H1 (cell line): ENCODE results near the gene NDEL1. TPM values are rescaled to one million over a fixed set of nuclear protein-coding genes. Genes with fewer than 3 reads are reported as not detected.

Experiments
- CTCF ChIA-PET: fragments of 300-600 bp; sonication (Branson Sonifier 250); formaldehyde crosslinking; loops from one replicate; lab custom pipeline; 2021; ENCODE audit not compliant: partially characterized antibody; lab: Charles Lee
- POLR2A ChIA-PET: fragments of 300-600 bp; sonication (Branson Sonifier 250); formaldehyde crosslinking; loops from one replicate; lab custom pipeline; 2021; ENCODE audit warnings: inconsistent platforms; ENCODE audit not compliant: partially characterized antibody; lab: Charles Lee
- DNase-seq, 2 experiments: peaks; one replicate each; pipeline versions ENCODE4 v3.0.0 to v3.0.0-alpha.2; 2010 to 2022; ENCODE audit warnings: low spot score in 2 of 2, low read depth in 1 of 2, mixed read lengths in 1 of 2
- FAIRE-seq: peaks from 2 replicates; lab custom pipeline; 2011; peaks lifted over from hg19 to GRCh38; lab: Jason Lieb, UNC
- H2AFZ ChIP-seq: 2 replicates; pipeline ENCODE4 v1.8.1; 2012; ENCODE audit warnings: low read length, inconsistent platforms
- H2AK5ac ChIP-seq: 2 replicates; pipeline ENCODE4 v1.6.1; 2013; ENCODE audit warnings: low read depth, low read length
- H2BK120ac ChIP-seq: replicated peaks from 2 replicates; pipeline ENCODE3; 2013; ENCODE audit warnings: low read depth, low read length, inconsistent platforms
- H2BK12ac ChIP-seq: 2 replicates; pipeline ENCODE4 v1.6.1; 2013; ENCODE audit warnings: low read depth, low read length
- H2BK15ac ChIP-seq: 2 replicates; pipeline ENCODE4 v1.6.1; 2013; ENCODE audit warnings: low read length
- H2BK20ac ChIP-seq: 2 replicates; pipeline ENCODE4 v1.6.1; 2013; ENCODE audit warnings: low read length
- H2BK5ac ChIP-seq: 2 replicates; pipeline ENCODE4 v1.6.1; 2013; ENCODE audit warnings: low read depth, low read length
- H3K14ac ChIP-seq: 2 replicates; pipeline ENCODE4 v1.6.1; 2013; ENCODE audit warnings: inconsistent platforms; ENCODE audit not compliant: insufficient read length
- H3K18ac ChIP-seq: 2 replicates; pipeline ENCODE4 v1.6.1; 2013; ENCODE audit warnings: low read length; ENCODE audit errors: extremely low read depth
- H3K23ac ChIP-seq: 2 replicates; pipeline ENCODE4 v1.6.1; 2013; ENCODE audit warnings: inconsistent platforms; ENCODE audit not compliant: insufficient read length
- H3K23me2 ChIP-seq: 2 replicates; pipeline ENCODE4 v1.6.1; 2013; ENCODE audit warnings: low read depth, low read length
- H3K27ac ChIP-seq: 2 replicates; pipeline ENCODE4 v1.6.1; 2011; ENCODE audit warnings: low read depth, low read length, inconsistent platforms
- H3K27me3 ChIP-seq, 4 experiments: replicated peaks in 1 of 4; 1 replicate in 1 of 4; 2 replicates in 3 of 4; pipeline versions ENCODE4 v1.6.1 to v1.8.1; 2011 to 2013; ENCODE audit warnings: low read length in 3 of 4, mild to moderate bottlenecking in 3 of 4, inconsistent platforms in 2 of 4, mixed read lengths in 2 of 4, moderate library complexity in 1 of 4; ENCODE audit not compliant: control insufficient read depth in 3 of 4, insufficient read depth in 3 of 4; ENCODE audit errors: extremely low read depth in 1 of 4
- H3K36me3 ChIP-seq, 4 experiments: 2 replicates each; pipeline versions ENCODE4 v1.6.1 to v1.8.1; 2011 to 2013; ENCODE audit warnings: mild to moderate bottlenecking in 4 of 4, low read length in 3 of 4, moderate library complexity in 2 of 4, control low read depth in 1 of 4, inconsistent platforms in 1 of 4; ENCODE audit not compliant: insufficient read depth in 4 of 4, control insufficient read depth in 2 of 4
- H3K4ac ChIP-seq: replicated peaks from 2 replicates; pipeline ENCODE3; 2013; ENCODE audit warnings: low read length, low read depth, mixed read lengths, inconsistent platforms; ENCODE audit not compliant: insufficient read length
- H3K4me1 ChIP-seq, 4 experiments: replicated peaks in 1 of 4; 1 replicate in 1 of 4; 2 replicates in 3 of 4; pipeline versions ENCODE4 v1.6.1 to v1.8.1; 2011 to 2013; ENCODE audit warnings: low read length in 3 of 4, inconsistent platforms in 2 of 4, mixed read lengths in 1 of 4; ENCODE audit not compliant: insufficient read depth in 4 of 4, control insufficient read depth in 3 of 4
- H3K4me2 ChIP-seq, 2 experiments: 2 replicates each; pipeline versions ENCODE4 v1.6.1 to v1.8.1; 2011 to 2013; ENCODE audit warnings: low read depth in 2 of 2, low read length in 2 of 2, control low read depth in 1 of 2, inconsistent platforms in 1 of 2, mild to moderate bottlenecking in 1 of 2; ENCODE audit not compliant: insufficient read depth in 1 of 2
- H3K4me3 ChIP-seq, 4 experiments: fragments of 200-600, 300-600 bp in 1 of 4; sonication (generic), shearing (Covaris generic), sonication (Bioruptor Twin) in 1 of 4; 2 replicates each; pipeline versions ENCODE4 v1.5.1 to v1.8.1; 2011 to 2016; ENCODE audit warnings: low read length in 4 of 4, low read depth in 3 of 4, control low read depth in 2 of 4, inconsistent platforms in 2 of 4, mild to moderate bottlenecking in 2 of 4, mixed read lengths in 1 of 4, moderate library complexity in 1 of 4; ENCODE audit not compliant: insufficient read depth in 2 of 4; ENCODE audit errors: extremely low read depth in 1 of 4
- H3K56ac ChIP-seq: replicated peaks from 2 replicates; pipeline ENCODE3; 2013; ENCODE audit warnings: low read depth, mild to moderate bottlenecking, mixed read lengths, low read length, inconsistent platforms; ENCODE audit not compliant: insufficient read length
- H3K79me1 ChIP-seq: 2 replicates; pipeline ENCODE4 v1.6.1; 2013; ENCODE audit warnings: low read depth, low read length, control low read depth
- H3K79me2 ChIP-seq, 2 experiments: 2 replicates each; pipeline versions ENCODE4 v1.6.1 to v1.8.1; 2012 to 2013; ENCODE audit warnings: low read length in 2 of 2, mild to moderate bottlenecking in 2 of 2, inconsistent platforms in 1 of 2; ENCODE audit not compliant: insufficient read depth in 2 of 2, control insufficient read depth in 1 of 2
- H3K9ac ChIP-seq, 4 experiments: replicated peaks in 1 of 4; 1 replicate in 1 of 4; 2 replicates in 3 of 4; pipeline versions ENCODE4 v1.6.1 to v1.8.1; 2011 to 2013; ENCODE audit warnings: low read depth in 3 of 4, low read length in 3 of 4, control low read depth in 2 of 4, mild to moderate bottlenecking in 2 of 4, moderate library complexity in 2 of 4, inconsistent platforms in 1 of 4; ENCODE audit errors: extremely low read depth in 1 of 4
- H3K9me3 ChIP-seq, 2 experiments: 2 replicates each; pipeline versions ENCODE4 v1.6.1 to v1.8.1; 2012 to 2013; ENCODE audit warnings: mild to moderate bottlenecking in 2 of 2, moderate library complexity in 2 of 2, control low read depth in 1 of 2, inconsistent platforms in 1 of 2, low read depth in 1 of 2, low read length in 1 of 2, mixed read lengths in 1 of 2; ENCODE audit not compliant: insufficient read depth in 2 of 2
- H4K20me1 ChIP-seq, 2 experiments: replicated peaks in 1 of 2; 2 replicates each; pipeline versions ENCODE3 to v1.8.1; 2011 to 2013; ENCODE audit warnings: inconsistent platforms in 2 of 2, low read length in 2 of 2, mild to moderate bottlenecking in 1 of 2; ENCODE audit not compliant: insufficient read depth in 2 of 2, control insufficient read depth in 1 of 2
- H4K5ac ChIP-seq: 2 replicates; pipeline ENCODE4 v1.6.1; 2013; ENCODE audit warnings: low read length, low read depth, mixed read lengths, inconsistent platforms; ENCODE audit not compliant: insufficient read length
- H4K8ac ChIP-seq: 2 replicates; pipeline ENCODE4 v1.8.0; 2013; ENCODE audit warnings: mild to moderate bottlenecking, moderate library complexity, low read length, inconsistent platforms; ENCODE audit not compliant: insufficient read depth; ENCODE audit errors: extremely low read depth
- H4K91ac ChIP-seq: replicated peaks from 2 replicates; pipeline ENCODE3; 2013; ENCODE audit warnings: low read length, mixed read lengths, inconsistent platforms; ENCODE audit not compliant: insufficient read length
- CHD1 ChIP-seq: IDR thresholded peaks from 2 replicates; pipeline ENCODE4 v1.6.1; 2012; ENCODE audit warnings: low read depth, low read length, improper control_type of control experiment
- CTCF ChIP-seq, 3 experiments: IDR thresholded peaks; 1 replicate in 2 of 3; 2 replicates in 1 of 3; pipeline versions ENCODE4 v1.5.1 to v1.6.1; 2011; ENCODE audit warnings: low read length in 3 of 3, mild to moderate bottlenecking in 3 of 3, inconsistent platforms in 2 of 3, low read depth in 1 of 3, moderate library complexity in 1 of 3; ENCODE audit not compliant: insufficient read depth in 1 of 3; ENCODE audit errors: control extremely low read depth in 1 of 3
- EGR1 ChIP-seq: IDR thresholded peaks from 2 replicates; pipeline ENCODE4 v1.6.1; 2011; ENCODE audit warnings: low read depth, low read length, borderline replicate concordance
- FOSL1 ChIP-seq: IDR thresholded peaks from 2 replicates; pipeline ENCODE4 v1.6.1; 2011; ENCODE audit warnings: mild to moderate bottlenecking, low read depth, low read length, moderate library complexity; ENCODE audit not compliant: insufficient read depth
- HDAC2 ChIP-seq, 2 experiments: fragments of 300-600 bp in 1 of 2; sonication (generic) in 1 of 2; IDR thresholded peaks; 2 replicates each; pipeline ENCODE4 v1.6.1; 2011 to 2012; ENCODE audit warnings: low read depth in 2 of 2, low read length in 2 of 2, mild to moderate bottlenecking in 2 of 2, moderate library complexity in 2 of 2, borderline replicate concordance in 1 of 2, inconsistent platforms in 1 of 2
- JUND ChIP-seq: IDR thresholded peaks from 2 replicates; pipeline ENCODE4 v1.6.1; 2011; ENCODE audit warnings: mild to moderate bottlenecking, improper control_type of control experiment, low read length
- POLR2AphosphoS5 ChIP-seq: IDR thresholded peaks from 2 replicates; pipeline ENCODE4 v1.6.1; 2011; ENCODE audit warnings: low read depth, low read length
- RFX5 ChIP-seq: IDR thresholded peaks from 2 replicates; pipeline ENCODE4 v1.6.1; 2011; ENCODE audit warnings: low read depth, low read length, improper control_type of control experiment, borderline replicate concordance
- SUZ12 ChIP-seq: fragments of 200-600 bp; sonication (generic); IDR thresholded peaks from 2 replicates; pipeline ENCODE4 v1.6.1; 2012; ENCODE audit warnings: mild to moderate bottlenecking, inconsistent platforms, low read length, moderate library complexity, mixed read lengths
- TAF7 ChIP-seq: optimal IDR thresholded peaks from 2 replicates; pipeline ENCODE3; 2011; ENCODE audit warnings: low read depth, mild to moderate bottlenecking, inconsistent platforms, low read length, moderate library complexity, borderline replicate concordance
- USF2 ChIP-seq: IDR thresholded peaks from 2 replicates; pipeline ENCODE4 v1.6.1; 2011; ENCODE audit warnings: low read length, improper control_type of control experiment
- WGBS, 2 experiments: shearing (Covaris generic) in 1 of 2; methylation state at CpG; one replicate each; pipeline versions ENCODE4 v1.1.6 to v1.1.7; 2013 to 2015; ENCODE audit warnings: low lambda C conversion rate in 2 of 2, mixed read lengths in 2 of 2, inconsistent platforms in 1 of 2, low coverage in 1 of 2, missing lambda C conversion rate in 1 of 2; ENCODE audit not compliant: insufficient replicate concordance in 2 of 2, insufficient coverage in 1 of 2, insufficient read length in 1 of 2; ENCODE audit errors: extremely low coverage in 1 of 2, missing lambda C conversion rate in 1 of 2; 5-methylcytosine and 5-hydroxymethylcytosine counted together
- polyA plus RNA-seq, 7 experiments: library from polyadenylated mRNA; depleted of rRNA in 3 of 7; stranded (reverse) in 5 of 7; unstranded in 2 of 7; fragments of >200 nt in 5 of 7; fragments of 200-250 nt in 2 of 7; gene quantifications; 1 replicate in 5 of 7; 2 replicates in 1 of 7; 4 replicates in 1 of 7; pipeline versions ENCODE4 v1.2.1 to v1.2.3, GENCODE V29; 2011 to 2013; ENCODE audit warnings: missing spikeins in 2 of 7, mixed read lengths in 2 of 7
- total RNA-seq: library from RNA; stranded (reverse); fragmentation: NEBNext Ultra II Directional; extraction: Animal tissue kit (Norgen Biotek cat#: 25700); gene quantifications from 2 replicates; pipeline ENCODE4 v1.2.1, GENCODE V29; 2021

Gene NDEL1
- total and polyA plus RNA-seq, 2 of the 8 experiments (the other 6 are each of a cell fraction or from before 2014, with no cell fraction given) = 31.1 to 32.9 TPM

GRCh38 chr17:8489841-8490240 is 54.2 kb downstream of the NDEL1 start:
- CTCF ChIA-PET = no interaction called here
- no peak for TF ChIP-seq RFX5
- no peak for TF ChIP-seq POLR2AphosphoS5
- TF ChIP-seq USF2 = no peak
- no peak for TF ChIP-seq JUND
- no peak for TF ChIP-seq SUZ12
- TF ChIP-seq CTCF (IDR thresholded peaks at IDR 0.05; ENCODE audit: control extremely low read depth in 1 of 3, insufficient read depth in 1 of 3, low read depth in 1 of 3, low read length in 3 of 3) = no peak
- no peak for TF ChIP-seq TAF7
- no peak for TF ChIP-seq CHD1
- TF ChIP-seq EGR1 = no peak
- TF ChIP-seq HDAC2 (IDR thresholded peaks at IDR 0.05; ENCODE audit: borderline replicate concordance in 1 of 2, low read depth in 2 of 2, low read length in 2 of 2) = no peak
- TF ChIP-seq FOSL1 = no peak

More at GRCh38 chr17:8489841-8490240, 54.2 kb downstream of the NDEL1 start:
- no peak overlapping the region for H3K4ac ChIP-seq
- no peak overlapping the region for H2BK20ac ChIP-seq
- no peak overlapping the region for H2BK15ac ChIP-seq
- no peak overlapping the region for H3K4me2 ChIP-seq
- no peaks in the 10 kb centered on the region for H3K27me3 ChIP-seq
- no peak overlapping the region for H4K5ac ChIP-seq
- H2AK5ac ChIP-seq = no peak overlapping the region
- no peak overlapping the region for H2BK120ac ChIP-seq
- no peak for FAIRE-seq
- no peak overlapping the region for H3K9ac ChIP-seq
- no peak overlapping the region for H3K14ac ChIP-seq
- H2BK12ac ChIP-seq = no peak overlapping the region
- no peak overlapping the region for H3K27ac ChIP-seq
- H2BK5ac ChIP-seq = no peak overlapping the region
- H3K23ac ChIP-seq = no peak overlapping the region
- no peaks in the 10 kb centered on the region for H3K9me3 ChIP-seq
- H3K36me3 ChIP-seq = peaks cover 49 to 95% (median 73%) of the 10 kb centered on the region in 4 experiments
- H4K8ac ChIP-seq = no peak overlapping the region
- no peak overlapping the region for H3K18ac ChIP-seq
- H2AFZ ChIP-seq = no peak overlapping the region
- no peak for DNase-seq
- POLR2A ChIA-PET = no interaction called here
- WGBS, 2 experiments = 95% methylated on average over 3 of the region's 3 CpGs; no CpG with 5 or more reads in 1 of the 2 experiments
- no peaks in the 10 kb centered on the region for H3K79me1 ChIP-seq
- no peaks in the 10 kb centered on the region for H3K23me2 ChIP-seq
- no peak overlapping the region for H3K56ac ChIP-seq
- H4K91ac ChIP-seq = no peak overlapping the region
- no peaks in the 10 kb centered on the region for H3K79me2 ChIP-seq
- H3K4me3 ChIP-seq = no peak overlapping the region
- peaks cover 2 to 4% of the 10 kb centered on the region in 2 experiments for H4K20me1 ChIP-seq
- H3K4me1 ChIP-seq = no peaks in the 10 kb centered on the region
